ENCODE results near the gene KLF14.
A peak's percentile ranks its signal among the peaks of the same experiment; 100 is the strongest.
"Not testable (repeated sequence)": the region's sequence is repeated elsewhere in the genome, so short reads cannot be mapped to it uniquely, and the experiment has no call there.

The KLF14 gene

DNA sequence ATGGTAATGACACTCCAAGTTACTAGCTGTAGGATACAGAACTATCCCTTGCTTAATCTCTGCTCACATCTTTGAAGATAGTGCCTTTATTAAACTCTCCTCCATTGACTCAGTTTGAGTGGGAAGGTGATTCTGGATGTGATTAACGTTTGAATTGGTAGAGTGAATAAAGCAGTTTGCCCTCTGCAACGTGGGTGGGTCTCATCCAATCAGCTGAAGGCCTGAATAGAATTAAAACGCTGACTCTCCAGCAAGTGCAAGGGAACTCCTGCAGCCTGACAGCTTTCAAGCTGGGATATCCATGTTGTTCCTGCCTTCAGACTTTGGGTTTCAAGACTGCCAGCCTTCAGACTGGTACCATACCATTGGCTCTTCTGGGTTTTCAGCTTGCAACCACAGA lies 21.6 kb downstream of the KLF14 start:
- DNase-seq = no peak

DNA sequence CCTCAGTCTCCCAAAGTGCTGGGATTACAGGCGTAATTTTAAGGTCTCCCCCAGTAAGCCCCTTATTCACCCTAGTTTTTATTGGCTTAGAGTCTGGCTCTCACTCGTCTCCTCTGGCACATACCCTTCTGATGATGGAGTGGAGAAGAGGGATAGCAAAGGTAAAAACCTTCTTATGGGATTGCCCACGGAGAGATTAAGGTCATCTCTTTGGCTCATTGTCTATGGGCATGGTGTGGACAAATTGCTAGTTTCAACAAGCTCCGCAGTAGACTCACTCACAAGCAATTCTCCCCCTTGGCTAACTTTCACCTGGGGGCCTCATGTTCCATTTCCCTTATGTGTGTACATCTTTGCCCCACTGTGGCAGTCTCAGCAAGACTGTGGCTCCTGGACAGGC lies 25.2 kb downstream of the KLF14 start:
- no peak for DNase-seq

- DNase-seq = no peak
These were observed 26.0 kb downstream of the KLF14 start for GRCh38 chr7:130708001-130708400.

- no peak for DNase-seq
These were observed 30.2 kb downstream of the KLF14 start for GRCh38 chr7:130703851-130704250.

DNA sequence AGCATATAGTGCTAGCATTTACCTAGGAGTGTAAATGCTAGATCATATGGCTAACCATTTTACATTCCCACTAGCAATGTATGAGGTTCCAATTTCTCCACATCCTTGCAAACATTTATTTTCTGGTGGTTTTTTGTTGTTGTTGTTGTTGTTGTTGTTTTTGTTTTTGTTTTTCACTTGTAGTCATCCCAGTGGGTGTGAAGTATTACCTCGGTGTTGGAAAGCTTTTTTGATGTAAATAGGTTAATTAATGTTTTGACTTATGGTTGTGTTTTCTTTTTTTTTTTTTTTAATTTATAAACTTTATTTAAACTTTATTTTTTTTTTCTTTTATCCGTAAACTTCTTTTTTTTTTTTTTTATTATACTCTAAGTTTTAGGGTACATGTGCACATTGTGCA lies 32.4 kb downstream of the KLF14 start:
- no peak for DNase-seq

GRCh38 chr7:130700760-130701159 lies 33.2 kb downstream of the KLF14 start:
- no peak for DNase-seq

DNA sequence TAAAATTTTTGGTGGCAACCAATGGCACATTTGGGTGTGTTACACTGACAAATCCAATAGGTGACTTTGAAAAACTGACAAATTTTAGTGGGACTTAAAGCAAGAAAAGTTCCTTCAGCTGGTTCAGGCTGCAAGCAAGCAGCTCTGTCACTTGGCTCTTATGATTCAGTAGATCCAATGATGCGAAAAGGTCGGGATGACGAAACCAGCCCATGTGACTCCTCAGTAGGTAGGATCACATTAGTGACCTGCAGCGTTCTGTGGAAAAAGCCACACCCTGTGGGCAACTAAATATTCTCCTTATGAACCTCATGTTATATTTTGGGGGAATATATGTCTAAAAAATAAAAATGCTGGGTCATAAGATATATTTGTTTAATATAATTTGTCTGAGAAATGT lies 34.3 kb downstream of the KLF14 start:
- DNase-seq = no peak

DNA sequence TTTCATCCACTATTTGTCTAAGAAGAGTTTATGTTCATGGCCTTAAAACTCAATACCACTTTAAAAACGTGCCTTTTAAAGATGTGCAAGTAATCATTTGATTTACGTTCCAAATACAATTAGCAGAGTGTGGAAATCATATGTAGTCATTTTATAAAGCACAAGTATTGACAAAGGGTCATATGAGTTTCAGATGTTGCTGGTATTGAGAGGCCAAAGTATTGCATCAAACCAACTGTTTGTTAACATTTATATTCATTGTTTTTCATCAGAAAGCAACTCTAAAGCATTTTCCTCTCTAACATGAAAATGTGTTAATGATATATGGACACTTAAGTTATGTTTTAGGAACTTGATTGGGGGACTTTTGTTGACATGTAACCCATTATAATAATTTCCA lies 36.2 kb downstream of the KLF14 start:
- no peak for DNase-seq

DNA sequence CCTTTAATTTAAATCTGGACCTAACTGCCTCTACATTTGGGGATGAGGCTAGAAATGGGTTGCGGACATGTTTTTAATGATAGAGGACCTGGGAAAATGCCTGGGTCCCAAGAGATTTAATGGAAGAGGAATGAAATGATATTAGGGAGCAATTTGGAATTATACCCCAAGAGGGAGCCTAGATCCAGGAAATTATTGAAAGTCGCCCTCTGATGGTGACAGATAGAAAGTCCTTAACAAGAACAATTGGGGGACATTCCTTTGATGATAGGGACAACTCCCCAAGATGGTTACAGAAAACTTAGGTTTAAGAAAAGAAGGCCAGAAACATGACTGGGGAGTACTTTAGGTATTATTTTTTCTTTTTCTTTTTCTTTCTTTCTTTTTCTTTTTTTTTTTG lies 38.2 kb downstream of the KLF14 start:
- peak; percentile 48 for DNase-seq

GRCh38 chr7:130692396-130692795 lies 41.6 kb downstream of the KLF14 start:
- not testable (repeated sequence) for DNase-seq

DNA sequence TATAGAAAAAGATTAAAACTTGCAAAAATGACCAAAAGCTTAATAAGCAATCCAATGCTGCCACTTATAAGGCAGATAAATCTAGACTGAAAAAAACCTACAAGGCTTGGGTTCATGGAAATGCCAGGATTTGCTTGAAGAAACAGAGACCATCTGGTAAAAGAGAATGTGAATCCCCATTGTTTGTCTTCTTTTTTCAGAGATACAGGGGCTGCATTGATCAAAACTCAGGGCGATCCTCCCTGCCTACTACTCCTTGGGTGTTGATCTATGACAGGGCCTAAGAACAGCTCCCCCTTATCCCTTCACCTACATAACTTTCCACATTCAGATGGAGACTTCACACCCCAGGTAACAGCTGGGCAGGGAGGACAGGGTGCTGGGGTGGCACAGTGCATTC lies 44.3 kb downstream of the KLF14 start:
- no peak for DNase-seq

DNA sequence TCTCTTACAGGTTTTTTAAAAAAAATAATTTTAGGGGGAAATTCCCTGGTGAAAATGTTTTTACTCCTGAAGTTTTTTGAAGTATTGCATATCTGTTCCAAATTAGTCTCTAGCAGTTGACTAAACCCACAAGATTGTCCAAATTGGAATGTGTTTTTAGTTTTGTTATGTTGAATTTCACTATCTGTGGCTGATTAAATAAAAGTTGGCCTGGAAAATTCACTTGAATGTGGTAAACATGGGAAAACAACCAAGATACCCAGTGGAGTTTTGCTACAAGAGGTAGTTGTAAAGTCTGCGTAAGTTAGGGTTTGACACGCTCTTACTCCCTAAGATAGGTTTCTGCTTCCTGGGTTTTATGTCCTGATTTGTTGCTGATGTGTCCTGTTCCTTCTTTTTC lies 51.0 kb downstream of the KLF14 start:
- DNase-seq = no peak

Measured in DMS53 (cell line).